Activated T-helper 2 cell treated with anti-CD3 and anti-CD28 coated beads, Interferon-gamma antibody, Interleukin-2, Interleukin-4, amounts not matched to agents 10 μg/mL and 5 μg/mL and 100 μg/mL, durations not matched to agents 14 hours and 24 hours and 36 hours (primary cell): ENCODE measurements around the gene SLIT1. TPM values are rescaled to one million over a fixed set of nuclear protein-coding genes. Genes with fewer than 3 reads are reported as not detected.

Source experiments
- DNase-seq: peaks from one replicate; pipeline ENCODE4 v3.0.0; 2021; ENCODE audit warnings: low spot score
- H3K27ac Mint-ChIP-seq: one replicate; pipeline ENCODE4 v1.8.0; 2021; ENCODE audit warnings: mixed read lengths
- H3K27me3 Mint-ChIP-seq: one replicate; pipeline ENCODE4 v1.8.0; 2021; ENCODE audit warnings: low read depth, mixed read lengths
- H3K36me3 Mint-ChIP-seq: one replicate; pipeline ENCODE4 v1.8.0; 2021; ENCODE audit warnings: low read depth, mixed read lengths
- H3K4me1 Mint-ChIP-seq: one replicate; pipeline ENCODE4 v1.8.0; 2021; ENCODE audit warnings: low read depth, mixed read lengths
- H3K4me3 Mint-ChIP-seq: one replicate; pipeline ENCODE4 v1.8.0; 2021; ENCODE audit warnings: low read depth, mild to moderate bottlenecking, moderate library complexity, mixed read lengths
- H3K9me3 Mint-ChIP-seq: one replicate; pipeline ENCODE4 v1.8.0; 2021; ENCODE audit warnings: mixed read lengths
- intact Hi-C: fragments of 100-400 bp; cut with micrococcal nuclease; formaldehyde crosslinking; loops from one replicate; pipeline ENCODE4 v1.15.1; 2023
- total RNA-seq: library from RNA; stranded (reverse); gene quantifications from 2 replicates; pipeline ENCODE4 v1.2.3, GENCODE V29; 2022

SLIT1 gene
- total RNA-seq, 1 donor from 2014 or later, result 0.21 TPM

DNA sequence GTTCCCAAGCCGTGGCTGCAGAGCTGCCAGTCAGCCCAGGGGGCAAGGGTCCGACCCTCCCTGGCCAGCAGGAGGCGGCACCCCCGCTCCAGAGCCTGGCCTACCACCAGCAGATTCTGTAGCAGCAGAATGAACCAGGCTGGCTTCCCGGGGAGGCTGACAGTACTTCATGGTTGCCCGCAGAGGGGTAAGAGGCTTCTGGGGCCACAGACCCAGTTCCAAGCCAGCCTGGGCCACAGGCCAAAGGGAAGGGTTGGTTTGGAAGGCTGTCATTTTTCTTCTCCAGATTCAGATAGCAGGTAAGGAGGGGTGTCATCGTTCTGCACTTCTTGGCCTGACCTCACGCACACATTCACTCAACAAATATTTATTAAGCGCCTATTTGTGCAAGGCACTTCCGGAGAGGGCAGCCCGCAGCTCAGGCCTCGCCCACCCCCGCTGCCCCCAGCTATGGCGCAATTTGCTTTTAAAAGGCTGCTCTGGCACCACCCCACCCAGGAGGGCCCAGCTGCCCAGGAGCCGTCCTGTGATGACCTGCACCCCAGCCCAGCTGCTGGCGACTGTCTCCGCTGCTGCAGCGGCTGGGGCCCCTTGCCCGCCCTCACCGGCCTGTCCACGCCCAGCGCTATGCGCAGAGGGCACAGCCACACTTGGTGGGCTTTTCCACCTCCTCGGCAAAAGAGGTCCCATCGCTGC, 185.1 kb downstream of the SLIT1 start:
- DNase-seq, result no peak
- H3K4me3 Mint-ChIP-seq, result no peak overlapping the region
- peaks cover under 1% of the 10 kb centered on the region for H3K4me1 Mint-ChIP-seq
- peaks cover 3% of the 10 kb centered on the region for H3K9me3 Mint-ChIP-seq
- no peaks in the 10 kb centered on the region for H3K36me3 Mint-ChIP-seq
- intact Hi-C loops, result no loop called here
- no peaks in the 10 kb centered on the region for H3K27me3 Mint-ChIP-seq
- H3K27ac Mint-ChIP-seq, result no peak overlapping the region

DNA sequence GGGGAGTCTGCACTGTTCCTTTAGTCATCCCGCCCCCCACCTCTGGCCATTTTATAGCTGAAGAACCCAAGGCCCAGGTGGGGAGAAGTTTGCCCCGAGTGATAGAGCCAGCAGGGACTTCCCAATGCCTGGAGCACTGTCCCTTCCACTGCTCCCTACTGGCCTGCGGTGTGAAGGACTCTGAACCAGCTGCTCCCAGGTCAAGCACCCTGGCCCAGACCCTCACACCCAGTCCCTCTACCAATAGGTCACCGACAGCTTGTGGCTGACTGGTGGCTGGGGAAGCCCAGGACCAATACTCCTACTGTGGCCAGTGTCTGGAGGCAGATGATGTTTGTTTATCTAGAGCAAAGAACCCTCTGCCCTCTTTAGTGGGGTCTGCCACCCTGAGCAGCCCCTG, 185.8 kb downstream of the SLIT1 start:
- H3K4me3 Mint-ChIP-seq, result no peak overlapping the region
- intact Hi-C loops, result no loop called here
- no peaks in the 10 kb centered on the region for H3K9me3 Mint-ChIP-seq
- no peak for DNase-seq
- no peaks in the 10 kb centered on the region for H3K36me3 Mint-ChIP-seq
- H3K4me1 Mint-ChIP-seq, result peaks cover 1% of the 10 kb centered on the region
- H3K27ac Mint-ChIP-seq, result no peak overlapping the region
- H3K27me3 Mint-ChIP-seq, result no peaks in the 10 kb centered on the region

DNA sequence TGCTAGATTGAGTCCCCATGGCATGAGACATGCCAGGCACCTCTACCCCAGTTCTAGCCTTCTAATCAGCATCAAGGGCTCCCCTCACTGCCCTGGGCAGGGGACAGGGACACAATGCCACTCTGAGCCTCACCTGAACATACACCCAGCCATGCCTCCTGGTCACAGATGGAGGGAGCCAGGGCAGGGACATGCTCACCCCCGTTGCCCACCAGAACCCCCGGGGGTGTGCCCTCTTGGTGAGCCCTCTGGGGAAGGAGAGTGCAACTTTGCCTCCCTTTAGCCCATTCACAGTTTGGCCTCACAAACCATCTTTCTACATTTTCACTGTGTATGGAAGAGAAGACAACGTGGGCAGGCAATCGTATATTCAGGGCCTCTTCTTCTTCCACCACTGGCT, 186.4 kb downstream of the SLIT1 start:
- no peak overlapping the region for H3K27ac Mint-ChIP-seq
- no peak overlapping the region for H3K4me3 Mint-ChIP-seq
- no peaks in the 10 kb centered on the region for H3K27me3 Mint-ChIP-seq
- H3K4me1 Mint-ChIP-seq, result peaks cover 1% of the 10 kb centered on the region
- H3K36me3 Mint-ChIP-seq, result no peaks in the 10 kb centered on the region
- DNase-seq, result no peak
- no peaks in the 10 kb centered on the region for H3K9me3 Mint-ChIP-seq
- intact Hi-C loops, result no loop called here

DNA sequence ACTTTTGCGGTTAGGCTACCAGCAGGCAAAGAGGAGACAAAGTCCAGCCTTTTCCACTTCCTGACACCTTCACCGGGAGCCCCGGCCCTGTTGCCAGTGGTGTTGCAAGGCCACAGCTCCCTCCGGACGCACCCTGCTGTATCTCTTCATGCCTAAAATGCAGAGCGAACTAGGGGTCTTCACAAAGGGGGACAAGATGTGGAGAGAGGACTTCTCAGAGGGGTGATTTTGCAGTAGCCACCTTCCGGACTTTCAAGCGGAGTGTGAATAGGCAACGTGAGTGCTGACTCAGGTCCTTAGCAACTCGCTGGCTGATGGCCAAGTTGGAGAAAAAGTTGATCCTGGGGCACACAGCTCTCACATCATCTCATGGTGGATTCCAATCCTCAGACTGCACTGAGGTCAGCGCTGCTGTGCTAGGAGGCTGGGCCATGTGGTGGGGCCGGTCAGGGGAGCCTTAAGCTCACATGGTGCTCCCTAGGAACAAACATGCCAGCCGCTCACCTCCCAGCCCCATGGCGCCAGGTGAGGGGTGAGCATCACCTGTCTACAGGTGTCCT, 187.3 kb downstream of the SLIT1 start:
- H3K4me1 Mint-ChIP-seq, result peaks cover 1% of the 10 kb centered on the region
- no peaks in the 10 kb centered on the region for H3K36me3 Mint-ChIP-seq
- no peak for DNase-seq
- no peak overlapping the region for H3K27ac Mint-ChIP-seq
- H3K4me3 Mint-ChIP-seq, result no peak overlapping the region
- intact Hi-C loops, result no loop called here
- H3K9me3 Mint-ChIP-seq, result no peaks in the 10 kb centered on the region
- H3K27me3 Mint-ChIP-seq, result no peaks in the 10 kb centered on the region

DNA sequence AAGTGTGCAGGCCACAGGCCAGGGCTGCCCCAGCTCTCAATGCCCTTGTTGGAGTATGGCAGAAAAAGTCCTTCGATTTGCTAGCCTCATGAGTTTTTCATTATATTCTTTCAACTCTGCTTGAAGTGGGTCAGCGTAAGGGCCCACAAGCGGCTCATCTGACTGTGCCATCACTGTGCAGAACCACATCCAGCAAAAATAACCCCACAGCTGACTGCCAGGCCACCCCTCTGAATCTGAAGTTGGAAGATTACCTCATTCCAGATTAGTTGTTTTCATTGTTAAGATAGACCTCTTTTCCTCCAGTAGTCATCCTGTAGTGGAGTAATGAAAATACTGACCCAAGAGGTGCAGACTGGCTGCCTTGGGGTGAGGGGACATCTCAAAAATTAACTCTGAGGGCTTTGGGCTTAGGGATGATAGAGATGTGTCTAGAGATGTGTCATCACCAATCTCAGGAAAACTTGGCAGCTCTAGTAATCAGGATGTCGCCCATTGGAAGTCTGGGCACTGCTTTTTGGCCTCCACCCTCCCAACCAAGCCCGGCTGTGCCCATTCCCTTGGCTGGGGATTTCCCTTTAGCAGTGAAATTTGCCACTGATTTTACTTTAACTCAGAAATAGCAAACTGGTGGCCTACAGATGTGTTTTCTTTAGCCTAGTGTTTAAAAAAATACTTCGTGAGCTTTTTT, 189.3 kb downstream of the SLIT1 start:
- no peak for DNase-seq
- Mint-ChIP-seq H3K9me3 (no peaks in the 10 kb centered on the region), H3K36me3 (no peaks in the 10 kb centered on the region), H3K4me3 (no peak overlapping the region), H3K27me3 (no peaks in the 10 kb centered on the region), H3K4me1 (peaks cover 11% of the 10 kb centered on the region), H3K27ac (no peak overlapping the region)
- intact Hi-C loops, result no loop called here

DNA sequence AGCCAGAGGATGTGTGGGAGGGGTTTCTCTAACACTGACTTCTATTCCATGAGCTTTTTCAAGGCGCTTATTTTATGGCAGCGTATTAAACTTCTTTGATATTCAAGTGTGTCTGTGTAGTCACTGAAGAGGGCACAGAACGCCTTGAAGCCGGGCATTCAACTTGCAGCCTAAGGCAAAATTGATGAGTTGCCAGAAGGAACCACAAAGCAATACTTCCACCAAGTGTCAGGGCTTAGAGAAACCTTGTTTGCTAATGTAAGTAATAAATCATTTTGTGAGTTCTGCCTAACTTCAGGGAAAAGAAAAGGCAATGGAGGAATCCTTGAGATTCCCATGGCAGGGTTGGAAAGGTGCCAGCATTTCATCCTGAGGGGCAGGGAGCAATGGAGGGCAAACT, 189.9 kb downstream of the SLIT1 start:
- intact Hi-C loops, result no loop called here
- Mint-ChIP-seq H3K4me1 (peaks cover 16% of the 10 kb centered on the region), H3K9me3 (no peaks in the 10 kb centered on the region), H3K27me3 (no peaks in the 10 kb centered on the region), H3K4me3 (no peak overlapping the region), H3K36me3 (no peaks in the 10 kb centered on the region), H3K27ac (no peak overlapping the region)
- no peak for DNase-seq

DNA sequence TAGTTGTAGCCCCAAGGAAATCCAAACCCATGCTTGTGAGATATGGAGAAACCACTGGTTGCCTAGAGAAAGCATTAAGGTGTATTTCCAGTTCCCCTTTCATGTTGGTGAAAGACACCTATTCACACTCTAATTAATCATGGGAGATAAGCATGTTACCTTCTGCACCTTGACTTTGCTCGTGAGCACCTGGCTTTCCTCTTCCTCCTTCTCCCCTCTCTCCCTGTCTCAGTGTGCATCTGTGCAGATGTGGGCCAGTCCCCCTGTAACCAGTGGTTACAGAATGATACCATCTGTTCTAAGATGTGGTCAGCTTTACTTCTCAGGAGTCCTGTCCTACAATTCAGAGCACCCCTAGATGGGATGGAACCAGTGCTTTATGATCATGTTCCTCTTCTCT, 193.0 kb downstream of the SLIT1 start:
- Mint-ChIP-seq H3K4me1 (peaks cover 16% of the 10 kb centered on the region), H3K27me3 (no peaks in the 10 kb centered on the region), H3K4me3 (no peak overlapping the region), H3K36me3 (no peaks in the 10 kb centered on the region), H3K9me3 (no peaks in the 10 kb centered on the region), H3K27ac (no peak overlapping the region)
- DNase-seq, result no peak
- intact Hi-C loops, result no loop called here

DNA sequence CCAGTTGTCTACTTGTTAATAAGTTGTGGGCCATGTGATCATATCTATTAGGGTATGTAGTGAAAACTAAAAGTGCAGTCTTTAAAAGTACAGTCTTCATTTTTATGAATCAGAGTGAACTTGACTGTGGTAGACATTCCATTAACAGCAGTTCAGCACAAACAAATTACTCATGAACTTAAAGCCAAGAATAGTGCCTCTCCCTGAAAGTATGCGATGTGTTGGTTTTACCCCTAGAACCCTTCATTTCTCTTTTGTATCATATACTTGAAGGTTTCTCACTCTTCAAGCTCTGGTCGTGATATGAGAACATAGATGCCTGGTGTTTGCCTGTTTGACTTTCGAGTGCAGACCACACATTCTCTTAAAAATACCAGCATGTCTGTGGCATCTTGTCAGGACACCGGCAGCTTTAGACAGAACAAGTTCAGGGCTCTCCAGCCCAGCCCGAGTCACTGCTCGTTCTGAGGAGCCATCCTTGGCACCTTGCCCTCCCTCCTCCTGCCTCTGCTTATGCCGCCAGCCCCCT, 194.4 kb downstream of the SLIT1 start:
- intact Hi-C loops, result no loop called here
- no peak overlapping the region for H3K27ac Mint-ChIP-seq
- no peaks in the 10 kb centered on the region for H3K9me3 Mint-ChIP-seq
- H3K4me3 Mint-ChIP-seq, result no peak overlapping the region
- DNase-seq, result no peak
- H3K4me1 Mint-ChIP-seq, result peaks cover 16% of the 10 kb centered on the region
- no peaks in the 10 kb centered on the region for H3K27me3 Mint-ChIP-seq
- H3K36me3 Mint-ChIP-seq, result peaks cover 4% of the 10 kb centered on the region

DNA sequence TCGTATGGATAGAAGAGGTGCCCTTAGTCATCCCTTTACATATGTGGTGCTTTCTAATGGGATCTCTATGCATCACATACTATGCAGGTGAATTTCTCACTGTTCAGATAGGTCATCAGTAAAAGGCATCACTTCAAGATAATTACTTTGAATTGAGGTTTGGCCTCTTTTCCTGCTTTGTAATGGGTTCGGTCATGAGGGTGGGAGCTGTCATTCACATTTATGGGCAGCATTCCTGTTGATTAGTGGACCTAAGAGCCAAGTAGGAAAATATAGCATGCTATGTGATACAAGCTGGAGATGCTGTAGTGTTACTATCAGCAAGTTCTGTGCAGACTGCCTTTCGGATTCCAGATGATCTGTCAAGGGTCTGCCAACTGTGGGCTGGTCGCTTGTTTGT, 197.3 kb downstream of the SLIT1 start:
- DNase-seq, result no peak
- Mint-ChIP-seq H3K4me3 (no peak overlapping the region), H3K36me3 (peaks cover 4% of the 10 kb centered on the region), H3K27ac (no peak overlapping the region), H3K4me1 (peaks cover 24% of the 10 kb centered on the region), H3K27me3 (no peaks in the 10 kb centered on the region), H3K9me3 (no peaks in the 10 kb centered on the region)
- intact Hi-C loops, result no loop called here

DNA sequence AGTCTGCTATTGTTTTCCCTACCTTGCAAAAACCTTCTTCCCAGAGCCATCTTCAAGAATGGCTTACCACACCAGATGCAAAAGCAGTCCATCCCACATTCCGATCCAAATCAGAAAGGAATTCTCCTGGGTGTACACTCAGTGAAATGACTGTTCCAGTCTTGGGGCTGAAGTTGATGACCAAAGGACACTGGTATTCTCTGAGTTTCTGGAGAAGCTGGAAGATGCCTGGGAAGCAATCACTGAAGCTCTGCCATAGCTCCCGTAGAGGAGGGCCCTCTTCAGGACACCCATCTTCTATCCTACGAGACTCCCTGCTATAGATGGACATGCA, 197.9 kb downstream of the SLIT1 start:
- no peak for DNase-seq
- Mint-ChIP-seq H3K4me3 (no peak overlapping the region), H3K36me3 (peaks cover 9% of the 10 kb centered on the region), H3K4me1 (peaks cover 22% of the 10 kb centered on the region), H3K27ac (no peak overlapping the region), H3K9me3 (no peaks in the 10 kb centered on the region), H3K27me3 (no peaks in the 10 kb centered on the region)
- intact Hi-C loops, result no loop called here

DNA sequence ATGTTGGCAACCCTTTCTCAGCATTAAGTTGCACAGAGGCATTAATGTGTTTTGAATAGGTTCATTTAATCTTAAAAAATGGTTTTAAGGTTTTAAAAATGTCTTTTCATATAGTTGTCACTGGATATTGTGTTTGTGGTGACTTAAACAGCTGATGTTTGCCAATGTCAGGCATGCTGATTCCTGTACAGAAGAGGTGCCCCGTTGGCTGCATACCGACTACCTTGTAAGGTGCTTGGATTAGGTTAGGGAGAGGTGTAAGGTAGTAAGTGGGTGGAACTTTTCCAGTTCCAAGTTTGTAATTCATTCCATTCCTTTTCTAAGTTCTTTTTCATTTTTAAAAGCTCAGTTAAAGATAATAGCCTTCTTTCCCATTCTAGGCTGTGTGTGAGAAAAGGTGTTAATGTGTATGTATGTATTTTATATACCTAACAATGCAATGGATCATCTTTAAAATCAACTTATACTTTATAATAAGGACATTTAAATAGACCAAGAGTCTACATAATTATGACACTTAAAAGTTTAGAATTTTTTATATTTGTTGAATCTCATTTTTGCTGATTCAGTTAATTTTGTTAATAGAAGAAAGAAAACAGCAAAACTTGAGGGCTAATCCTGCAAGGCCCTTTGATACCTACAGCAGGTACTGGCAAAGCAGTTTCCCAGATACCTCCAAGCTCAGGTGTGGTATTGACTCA, 198.5 kb downstream of the SLIT1 start:
- Mint-ChIP-seq H3K4me3 (no peak overlapping the region), H3K27ac (no peak overlapping the region), H3K9me3 (no peaks in the 10 kb centered on the region), H3K36me3 (peaks cover 12% of the 10 kb centered on the region), H3K27me3 (no peaks in the 10 kb centered on the region), H3K4me1 (peaks cover 21% of the 10 kb centered on the region)
- no peak for DNase-seq
- intact Hi-C loops, result no loop called here

DNA sequence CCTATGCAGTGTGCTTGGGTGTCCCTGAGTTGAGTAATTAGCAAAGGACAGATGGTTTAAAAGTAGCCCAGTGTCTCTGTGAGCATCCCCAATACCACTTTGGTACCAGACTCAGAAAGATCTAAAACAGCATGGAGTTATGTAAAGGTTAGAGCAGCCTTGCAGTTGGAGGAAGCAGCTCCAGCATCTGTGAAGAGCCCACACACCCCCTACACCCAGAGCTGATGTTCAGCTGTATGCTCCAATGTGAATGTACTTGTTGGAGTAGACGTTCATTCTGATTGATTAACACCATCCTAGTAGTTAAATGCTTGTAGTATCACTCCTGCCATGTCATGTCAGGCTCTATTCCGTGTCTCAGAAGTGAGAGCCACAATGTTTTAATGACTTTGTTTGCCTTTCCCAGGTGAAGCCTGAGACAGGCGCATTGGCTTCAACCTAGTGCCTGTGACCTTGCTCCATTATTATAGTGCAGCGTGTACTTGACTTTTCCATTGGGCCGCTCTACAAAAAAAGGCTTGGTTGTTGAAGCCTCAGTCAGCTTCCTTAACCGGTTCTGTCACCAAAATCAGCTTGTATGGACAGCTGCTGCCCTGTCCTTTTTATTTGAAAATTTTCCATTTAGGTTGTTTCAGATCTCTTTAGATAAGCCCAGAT, 199.4 kb downstream of the SLIT1 start:
- no peak for DNase-seq
- H3K4me1 Mint-ChIP-seq, result peaks cover 22% of the 10 kb centered on the region
- no peaks in the 10 kb centered on the region for H3K9me3 Mint-ChIP-seq
- H3K27me3 Mint-ChIP-seq, result no peaks in the 10 kb centered on the region
- H3K36me3 Mint-ChIP-seq, result peaks cover 22% of the 10 kb centered on the region
- no peak overlapping the region for H3K4me3 Mint-ChIP-seq
- intact Hi-C loops, result no loop called here
- no peak overlapping the region for H3K27ac Mint-ChIP-seq
